Activated CD4-positive, alpha-beta T cell treated with anti-CD3 and anti-CD28 coated beads, Interleukin-2, amount 50 U/mL, for 48 hours (primary cell): ENCODE data around the gene KCNC4.

ENCODE experiments used
- DNase-seq, 2 experiments: peaks; one replicate each; pipeline ENCODE4 v3.0.0-alpha.2; 2020

Gene KCNC4

GRCh38 chr1:110209715-110210603, at the start of gene KCNC4:
Gene KCNC4, plus strand, starts transcription at chr1:110210314. Its CDS starts 1,186 bp downstream, at chr1:110211500.
- DNase-seq: peak; percentile 89 to 90

- no peak for DNase-seq
Measured at GRCh38 chr1:110160538-110161100, 49.5 kb upstream of the KCNC4 start.

DNA sequence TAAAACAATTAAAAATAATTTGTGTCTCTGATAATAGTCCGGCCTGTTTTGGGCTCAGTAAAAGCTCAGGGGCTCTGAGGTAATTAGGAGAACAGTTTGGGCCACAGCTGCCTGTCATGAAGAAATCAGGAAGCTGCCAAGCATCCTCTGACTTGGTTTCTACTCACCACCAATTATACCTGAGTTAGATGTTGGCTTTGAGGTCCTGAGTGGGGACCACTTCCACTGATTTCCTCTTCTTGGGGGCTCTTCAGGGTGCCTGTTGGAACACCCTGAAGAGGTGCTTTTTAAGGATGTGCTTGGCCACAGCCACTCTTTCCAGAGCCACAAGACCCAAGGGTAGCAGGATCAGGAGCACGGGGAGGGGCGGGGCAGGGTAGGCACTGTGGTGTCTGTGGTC, 48.9 kb upstream of the KCNC4 start:
- DNase-seq: no peak

DNA sequence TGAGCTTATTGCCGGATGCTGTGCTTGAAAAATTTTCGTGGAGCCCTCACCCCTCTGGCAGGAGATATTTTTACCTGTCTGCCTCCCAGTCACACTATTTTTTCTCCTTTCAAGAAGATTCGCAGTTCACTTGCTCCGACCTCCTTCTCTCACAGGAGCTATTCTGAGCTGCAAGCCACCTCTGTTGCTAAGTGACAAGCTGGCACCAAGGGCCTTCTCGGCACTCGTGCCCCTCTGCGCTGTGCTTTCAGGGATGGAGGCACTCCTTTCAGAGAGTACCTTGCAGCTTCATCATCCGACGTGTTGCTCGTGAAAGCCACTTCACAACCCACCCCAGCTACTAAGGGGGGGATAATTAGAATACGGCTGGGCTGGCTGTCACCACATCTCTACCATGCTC, 48.3 kb upstream of the KCNC4 start:
- DNase-seq: no peak

DNA sequence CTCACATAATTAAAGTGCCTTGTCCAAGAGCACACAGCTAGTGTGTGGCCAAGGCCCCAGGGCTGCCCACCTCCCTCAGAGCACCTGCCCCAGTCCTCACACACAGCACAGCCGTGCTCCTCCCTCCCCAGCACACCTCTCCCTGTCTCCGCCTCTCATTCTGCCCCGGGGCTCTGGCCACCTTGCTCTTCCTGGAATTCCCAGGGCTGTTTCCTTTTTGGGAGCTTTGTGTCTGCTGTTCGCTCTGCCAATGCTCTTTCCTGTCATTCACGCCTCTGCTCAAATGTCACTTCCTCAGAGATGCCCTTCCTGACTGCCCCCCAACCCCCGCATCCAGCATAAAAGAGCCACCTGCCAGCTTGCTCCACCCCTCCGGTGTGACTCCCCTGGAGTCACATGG, 46.5 kb upstream of the KCNC4 start:
- no peak for DNase-seq

DNA sequence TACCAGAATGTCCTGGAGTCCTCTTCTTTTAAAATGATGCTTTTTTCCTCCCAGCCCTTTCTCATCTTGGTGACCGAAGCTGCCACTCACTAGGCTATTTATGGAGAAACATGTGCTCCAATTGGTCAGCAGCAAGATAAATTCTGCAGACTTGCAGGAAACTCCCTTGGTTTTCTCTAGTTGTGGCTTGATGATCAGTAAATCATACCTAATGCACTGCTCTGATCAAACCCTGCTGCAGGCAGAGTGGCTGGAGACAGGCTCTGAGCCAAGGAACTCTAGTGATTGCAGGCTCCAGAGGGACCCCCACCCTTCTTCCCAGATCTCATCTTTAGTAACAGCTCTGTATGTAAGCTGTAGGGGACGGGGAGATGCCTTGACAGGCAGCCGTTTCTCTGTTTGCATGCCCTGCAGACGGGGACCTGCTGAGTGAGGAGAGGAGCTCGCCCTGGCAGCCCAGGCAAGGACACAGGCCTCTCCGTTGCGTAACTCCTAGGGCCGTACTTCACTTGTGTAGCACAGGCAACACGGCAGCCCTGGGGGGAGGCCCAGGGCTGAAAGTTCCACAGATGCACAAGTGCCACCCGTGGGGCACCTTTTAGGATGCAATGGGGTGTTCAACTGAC, 45.3 kb upstream of the KCNC4 start:
- no peak for DNase-seq

DNA sequence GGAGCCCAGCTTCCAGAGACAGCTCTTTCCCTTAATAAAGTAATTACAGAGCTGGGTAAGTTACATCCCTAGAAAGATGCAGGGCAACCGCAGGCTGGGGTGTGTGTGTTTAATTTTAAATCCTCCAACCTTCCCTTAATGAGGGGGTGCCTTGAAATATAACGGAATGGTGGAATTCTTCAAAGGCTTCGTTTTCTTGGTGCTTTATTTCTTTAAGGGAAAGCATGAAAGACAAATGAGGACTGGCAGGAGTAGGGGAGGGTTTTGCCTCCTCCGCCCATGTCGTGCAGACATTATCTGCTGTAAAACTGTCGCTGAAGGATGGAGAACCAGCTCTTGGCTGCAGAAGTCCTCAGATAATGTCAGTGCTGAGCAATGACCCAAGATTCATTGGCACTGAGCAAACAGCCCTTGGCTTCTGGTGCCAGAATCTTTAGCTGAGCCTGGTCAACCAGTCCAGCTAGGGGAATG, 44.3 kb upstream of the KCNC4 start:
- DNase-seq: no peak

GRCh38 chr1:110166861-110167260, 43.3 kb upstream of the KCNC4 start:
- DNase-seq: no peak

GRCh38 chr1:110170766-110171733, 39.1 kb upstream of the KCNC4 start:
- no peak for DNase-seq

DNA sequence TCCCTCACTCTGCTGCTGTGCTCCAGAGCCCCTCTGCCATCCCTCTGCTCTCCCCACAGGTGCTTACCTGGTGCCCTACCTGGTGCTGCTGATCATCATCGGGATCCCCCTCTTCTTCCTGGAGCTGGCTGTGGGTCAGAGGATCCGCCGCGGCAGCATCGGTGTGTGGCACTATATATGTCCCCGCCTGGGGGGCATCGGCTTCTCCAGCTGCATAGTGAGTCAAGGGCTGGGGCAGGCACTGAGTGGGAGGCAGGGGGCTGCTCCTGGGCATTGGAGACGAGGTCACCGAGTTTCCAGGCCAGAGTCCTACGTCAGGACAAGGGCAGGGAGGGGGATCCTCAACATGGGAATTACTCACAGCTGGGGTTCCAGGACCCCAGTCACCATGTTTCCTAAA, 38.1 kb upstream of the KCNC4 start:
- DNase-seq: no peak

DNA sequence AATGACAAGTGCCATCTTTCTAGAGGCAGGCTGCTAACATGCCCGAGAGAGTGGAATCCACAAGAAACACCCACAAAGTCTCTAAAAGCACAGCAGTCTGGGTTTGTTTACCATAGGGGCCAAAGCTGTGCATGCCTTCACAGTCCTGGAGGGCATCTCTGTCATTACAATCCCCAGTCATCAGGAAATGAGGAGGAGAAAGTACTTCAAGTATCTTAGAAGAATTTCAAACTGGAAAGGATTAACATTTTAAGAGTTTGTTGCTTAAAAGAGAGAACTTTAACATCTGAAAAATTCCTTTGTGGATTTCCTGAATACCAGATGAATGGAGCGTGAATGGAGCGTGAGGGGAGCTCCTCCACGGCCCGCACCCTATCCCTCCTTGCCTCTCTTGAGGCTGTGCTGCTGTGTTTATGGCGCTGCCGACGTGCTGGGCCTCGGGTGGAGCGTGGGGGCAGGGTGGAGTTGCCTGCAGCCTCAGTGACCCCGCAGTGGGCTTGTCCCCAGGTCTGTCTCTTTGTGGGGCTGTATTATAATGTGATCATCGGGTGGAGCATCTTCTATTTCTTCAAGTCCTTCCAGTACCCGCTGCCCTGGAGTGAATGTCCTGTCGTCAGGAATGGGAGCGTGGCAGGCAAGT, 36.5 kb upstream of the KCNC4 start:
- DNase-seq: no peak

- DNase-seq: no peak
Measured at GRCh38 chr1:110174961-110175360, 35.2 kb upstream of the KCNC4 start.

DNA sequence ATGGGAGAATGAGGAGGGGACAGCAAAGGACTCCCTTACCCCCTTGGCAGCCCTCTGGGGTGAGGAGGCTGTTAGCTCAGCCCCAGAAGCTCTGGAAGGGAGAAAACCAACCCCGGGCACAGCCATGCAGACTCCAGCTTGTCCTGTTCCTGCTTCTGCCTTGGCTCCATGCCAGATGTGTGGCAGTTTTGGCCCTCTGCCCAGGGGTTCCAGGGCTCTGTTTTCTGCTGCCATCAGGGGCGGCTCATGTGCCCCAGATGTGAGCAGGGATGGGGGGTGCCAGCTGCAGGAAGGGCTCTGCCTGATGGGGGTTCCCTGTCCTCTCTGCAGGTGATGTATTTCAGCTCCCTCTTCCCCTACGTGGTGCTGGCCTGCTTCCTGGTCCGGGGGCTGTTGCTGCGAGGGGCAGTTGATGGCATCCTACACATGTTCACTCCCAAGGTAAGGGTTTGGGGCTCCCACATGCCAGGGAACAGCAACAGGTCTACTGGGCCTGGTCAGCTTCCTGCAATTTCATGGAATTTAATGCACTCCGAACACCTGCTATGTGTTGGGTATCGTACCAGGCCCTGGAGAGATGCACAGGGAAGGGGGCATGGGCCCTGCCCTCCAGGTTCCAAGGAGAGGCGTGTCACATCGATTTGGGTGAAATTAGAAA, 33.7 kb upstream of the KCNC4 start:
- no peak for DNase-seq

DNA sequence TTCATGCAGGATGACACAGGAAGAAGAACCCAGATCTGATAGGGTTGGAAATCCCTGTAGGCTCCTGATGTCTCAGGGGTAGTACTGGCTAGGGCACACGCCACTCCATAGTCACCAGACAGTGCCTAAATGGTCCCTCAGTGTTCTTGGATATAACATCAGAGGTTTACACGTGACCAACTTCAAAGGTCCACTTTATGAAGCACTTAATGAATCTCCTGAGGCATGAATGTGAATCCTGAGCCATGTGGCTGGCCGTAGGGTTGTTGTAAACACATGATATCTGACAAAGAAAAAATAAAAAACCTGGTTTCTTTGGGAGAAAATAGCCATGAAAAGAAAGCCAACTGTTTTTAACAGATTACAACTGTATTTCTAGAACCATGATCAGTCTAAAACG, 32.3 kb upstream of the KCNC4 start:
- no peak for DNase-seq

DNA sequence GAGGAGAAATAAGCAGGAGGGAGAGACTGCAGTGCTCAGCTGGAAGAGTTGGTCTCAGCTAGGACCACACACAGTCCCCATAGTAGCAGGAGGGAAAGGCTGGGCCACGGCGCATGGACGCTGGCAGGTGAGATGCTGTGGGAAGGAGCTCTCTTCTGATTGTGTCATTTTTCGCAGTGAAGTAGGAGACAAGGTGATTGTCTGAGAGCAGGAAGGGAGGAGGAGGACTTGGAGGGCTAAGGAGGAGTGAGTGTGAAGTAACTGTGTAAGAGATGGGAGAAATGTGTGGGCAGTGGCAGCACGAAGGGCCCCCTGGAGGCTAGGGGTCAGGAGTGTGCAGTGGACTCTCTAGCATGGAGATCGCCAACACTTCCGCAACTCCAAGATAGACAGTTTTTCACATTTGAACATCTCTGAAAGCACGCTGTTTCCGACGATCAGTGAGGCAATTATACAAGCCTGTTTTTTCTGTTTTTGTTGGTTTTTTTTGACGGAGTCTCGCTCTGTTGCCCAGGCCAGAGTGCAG, 26.4 kb upstream of the KCNC4 start:
- no peak for DNase-seq

DNA sequence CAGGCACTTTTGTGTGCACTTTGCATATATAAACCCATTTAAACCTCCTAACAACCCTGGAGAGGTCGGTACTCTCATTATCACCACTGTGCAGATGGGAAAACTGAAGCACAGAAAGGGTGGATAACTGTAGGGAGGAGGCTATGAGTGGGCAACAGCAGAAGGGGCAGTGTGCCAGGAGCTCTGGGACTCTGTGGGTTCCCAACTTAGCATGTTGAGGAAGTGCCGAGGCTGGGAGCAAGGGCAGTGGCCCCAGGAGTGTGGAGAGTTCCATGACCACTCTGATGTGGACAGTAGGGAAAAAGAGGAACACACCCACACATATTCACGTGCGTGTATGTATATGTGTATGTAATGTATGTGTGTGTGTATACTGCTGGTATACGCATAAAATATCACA, 25.7 kb upstream of the KCNC4 start:
- no peak for DNase-seq

- DNase-seq: no peak
Measured at GRCh38 chr1:110185181-110185580, 24.9 kb upstream of the KCNC4 start.

DNA sequence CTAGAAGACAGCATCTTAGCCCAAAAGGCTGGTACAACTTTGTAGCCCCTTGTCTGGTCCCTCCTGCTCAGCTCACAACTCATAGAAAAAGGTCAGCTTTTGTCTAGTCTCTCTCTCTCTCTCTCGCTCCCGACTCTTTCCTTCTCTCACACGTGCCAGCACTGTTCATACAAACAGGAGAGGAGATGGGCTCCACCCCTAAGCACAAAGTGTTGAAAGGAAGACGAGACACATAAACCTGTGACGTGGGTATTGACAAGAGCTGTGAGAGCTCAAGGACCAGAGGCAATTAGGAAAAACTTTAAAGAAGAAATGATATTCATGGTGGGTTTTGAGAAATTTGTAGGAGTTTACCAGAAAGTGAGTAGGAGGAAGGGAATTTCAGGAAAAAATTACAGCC, 23.6 kb upstream of the KCNC4 start:
- DNase-seq: no peak

GRCh38 chr1:110187139-110187890, 22.8 kb upstream of the KCNC4 start:
- DNase-seq: no peak

- no peak for DNase-seq
Measured at GRCh38 chr1:110188035-110188618, 22.0 kb upstream of the KCNC4 start.
